GM18502 (cell line): ENCODE measurements around the gene PLXND1.

Experiments used
- ATAC-seq: cut with Tn5 transposase; IDR thresholded peaks from one replicate; pipeline ENCODE4 v1.9.1; 2021; ENCODE audit warnings: mild to moderate bottlenecking; ENCODE audit not compliant: unreplicated experiment, poor library complexity

PLXND1 gene

DNA sequence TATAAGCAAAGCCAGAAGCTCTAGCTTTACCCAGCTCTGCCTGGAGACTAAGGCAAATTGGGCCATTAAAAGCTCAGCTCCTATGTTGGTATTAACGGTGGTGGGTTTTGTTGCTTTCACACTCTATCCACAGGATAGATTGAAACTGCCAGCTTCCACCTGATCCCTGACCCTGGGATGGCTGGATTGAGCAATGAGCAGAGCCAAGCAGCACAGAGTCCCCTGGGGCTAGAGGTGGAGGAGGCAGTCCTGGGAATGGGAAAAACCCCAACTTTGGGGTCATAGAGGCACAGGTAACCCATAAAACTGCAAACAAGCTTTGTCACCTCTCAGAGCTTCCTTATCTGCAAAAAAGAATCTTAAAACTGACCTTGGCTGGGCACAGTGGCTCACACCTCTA lies 71.4 kb downstream of the PLXND1 start:
- no peak for ATAC-seq

DNA sequence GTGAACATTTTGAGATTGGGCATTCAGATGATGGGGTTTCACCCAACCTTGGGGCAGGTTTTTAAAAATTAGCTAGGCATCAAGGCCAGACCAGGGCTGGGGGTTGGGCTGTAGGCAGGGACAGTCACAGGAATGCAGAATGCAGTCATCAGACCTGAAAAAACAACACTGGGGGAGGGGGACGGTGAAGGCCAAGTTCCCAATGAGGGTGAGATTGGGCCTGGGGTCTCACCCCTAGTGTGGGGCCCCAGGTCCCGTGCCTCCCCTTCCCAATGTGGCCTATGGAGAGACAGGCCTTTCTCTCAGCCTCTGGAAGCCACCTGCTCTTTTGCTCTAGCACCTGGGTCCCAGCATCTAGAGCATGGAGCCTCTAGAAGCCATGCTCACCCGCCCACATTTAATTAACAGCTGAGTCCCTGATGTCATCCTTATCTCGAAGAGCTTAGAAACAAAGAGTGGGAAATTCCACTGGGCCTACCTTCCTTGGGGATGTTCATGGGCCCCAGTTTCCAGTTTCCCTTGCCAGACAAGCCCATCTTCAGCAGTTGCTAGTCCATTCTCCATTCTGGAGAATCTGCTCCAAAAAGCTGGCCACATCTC lies 71.9 kb downstream of the PLXND1 start:
- ATAC-seq = no peak

DNA sequence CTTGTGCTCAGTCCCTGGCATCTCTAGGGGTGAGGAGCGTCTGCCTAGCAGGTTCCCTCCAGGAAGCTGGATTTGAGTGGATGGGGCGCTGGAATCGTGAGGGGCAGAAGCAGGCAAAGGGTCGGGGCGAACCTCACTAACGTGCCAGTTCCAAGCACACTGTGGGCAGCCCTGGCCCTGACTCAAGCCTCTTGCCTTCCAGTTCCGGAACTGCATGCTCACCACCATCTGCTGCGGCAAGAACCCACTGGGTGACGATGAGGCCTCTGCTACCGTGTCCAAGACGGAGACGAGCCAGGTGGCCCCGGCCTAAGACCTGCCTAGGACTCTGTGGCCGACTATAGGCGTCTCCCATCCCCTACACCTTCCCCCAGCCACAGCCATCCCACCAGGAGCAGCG lies 73.1 kb downstream of the PLXND1 start:
- no peak for ATAC-seq

DNA sequence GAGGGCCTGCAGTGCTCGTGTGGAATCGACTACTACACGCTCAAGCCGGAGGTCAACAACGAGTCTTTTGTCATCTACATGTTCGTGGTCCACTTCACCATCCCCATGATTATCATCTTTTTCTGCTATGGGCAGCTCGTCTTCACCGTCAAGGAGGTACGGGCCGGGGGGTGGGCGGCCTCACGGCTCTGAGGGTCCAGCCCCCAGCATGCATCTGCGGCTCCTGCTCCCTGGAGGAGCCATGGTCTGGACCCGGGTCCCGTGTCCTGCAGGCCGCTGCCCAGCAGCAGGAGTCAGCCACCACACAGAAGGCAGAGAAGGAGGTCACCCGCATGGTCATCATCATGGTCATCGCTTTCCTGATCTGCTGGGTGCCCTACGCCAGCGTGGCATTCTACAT lies 74.2 kb downstream of the PLXND1 start:
- ATAC-seq = no peak

DNA sequence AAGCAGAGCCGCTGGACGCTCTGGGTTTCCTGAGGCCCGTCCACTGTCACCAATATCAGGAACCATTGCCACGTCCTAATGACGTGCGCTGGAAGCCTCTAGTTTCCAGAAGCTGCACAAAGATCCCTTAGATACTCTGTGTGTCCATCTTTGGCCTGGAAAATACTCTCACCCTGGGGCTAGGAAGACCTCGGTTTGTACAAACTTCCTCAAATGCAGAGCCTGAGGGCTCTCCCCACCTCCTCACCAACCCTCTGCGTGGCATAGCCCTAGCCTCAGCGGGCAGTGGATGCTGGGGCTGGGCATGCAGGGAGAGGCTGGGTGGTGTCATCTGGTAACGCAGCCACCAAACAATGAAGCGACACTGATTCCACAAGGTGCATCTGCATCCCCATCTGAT lies 74.8 kb downstream of the PLXND1 start:
- ATAC-seq = no peak

DNA sequence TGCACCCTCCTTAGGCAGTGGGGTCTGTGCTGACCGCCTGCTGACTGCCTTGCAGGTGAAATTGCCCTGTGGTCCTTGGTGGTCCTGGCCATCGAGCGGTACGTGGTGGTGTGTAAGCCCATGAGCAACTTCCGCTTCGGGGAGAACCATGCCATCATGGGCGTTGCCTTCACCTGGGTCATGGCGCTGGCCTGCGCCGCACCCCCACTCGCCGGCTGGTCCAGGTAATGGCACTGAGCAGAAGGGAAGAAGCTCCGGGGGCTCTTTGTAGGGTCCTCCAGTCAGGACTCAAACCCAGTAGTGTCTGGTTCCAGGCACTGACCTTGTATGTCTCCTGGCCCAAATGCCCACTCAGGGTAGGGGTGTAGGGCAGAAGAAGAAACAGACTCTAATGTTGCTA lies 75.7 kb downstream of the PLXND1 start:
- no peak for ATAC-seq

DNA sequence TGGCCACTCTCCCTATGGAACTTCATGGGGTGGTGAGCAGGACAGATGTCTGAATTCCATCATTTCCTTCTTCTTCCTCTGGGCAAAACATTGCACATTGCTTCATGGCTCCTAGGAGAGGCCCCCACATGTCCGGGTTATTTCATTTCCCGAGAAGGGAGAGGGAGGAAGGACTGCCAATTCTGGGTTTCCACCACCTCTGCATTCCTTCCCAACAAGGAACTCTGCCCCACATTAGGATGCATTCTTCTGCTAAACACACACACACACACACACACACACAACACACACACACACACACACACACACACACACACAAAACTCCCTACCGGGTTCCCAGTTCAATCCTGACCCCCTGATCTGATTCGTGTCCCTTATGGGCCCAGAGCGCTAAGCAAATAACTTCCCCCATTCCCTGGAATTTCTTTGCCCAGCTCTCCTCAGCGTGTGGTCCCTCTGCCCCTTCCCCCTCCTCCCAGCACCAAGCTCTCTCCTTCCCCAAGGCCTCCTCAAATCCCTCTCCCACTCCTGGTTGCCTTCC lies 76.2 kb downstream of the PLXND1 start:
- no peak for ATAC-seq

DNA sequence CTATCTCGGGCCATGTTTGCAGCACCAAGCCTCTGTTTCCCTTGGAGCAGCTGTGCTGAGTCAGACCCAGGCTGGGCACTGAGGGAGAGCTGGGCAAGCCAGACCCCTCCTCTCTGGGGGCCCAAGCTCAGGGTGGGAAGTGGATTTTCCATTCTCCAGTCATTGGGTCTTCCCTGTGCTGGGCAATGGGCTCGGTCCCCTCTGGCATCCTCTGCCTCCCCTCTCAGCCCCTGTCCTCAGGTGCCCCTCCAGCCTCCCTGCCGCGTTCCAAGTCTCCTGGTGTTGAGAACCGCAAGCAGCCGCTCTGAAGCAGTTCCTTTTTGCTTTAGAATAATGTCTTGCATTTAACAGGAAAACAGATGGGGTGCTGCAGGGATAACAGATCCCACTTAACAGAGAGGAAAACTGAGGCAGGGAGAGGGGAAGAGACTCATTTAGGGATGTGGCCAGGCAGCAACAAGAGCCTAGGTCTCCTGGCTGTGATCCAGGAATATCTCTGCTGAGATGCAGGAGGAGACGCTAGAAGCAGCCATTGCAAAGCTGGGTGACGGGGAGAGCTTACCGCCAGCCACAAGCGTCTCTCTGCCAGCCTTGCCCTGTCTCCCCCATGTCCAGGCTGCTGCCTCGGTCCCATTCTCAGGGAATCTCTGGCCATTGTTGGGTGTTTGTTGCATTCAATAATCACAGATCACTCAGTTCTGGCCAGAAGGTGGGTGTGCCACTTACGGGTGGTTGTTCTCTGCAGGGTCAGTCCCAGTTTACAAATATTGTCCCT lies 76.9 kb downstream of the PLXND1 start:
- no peak for ATAC-seq

DNA sequence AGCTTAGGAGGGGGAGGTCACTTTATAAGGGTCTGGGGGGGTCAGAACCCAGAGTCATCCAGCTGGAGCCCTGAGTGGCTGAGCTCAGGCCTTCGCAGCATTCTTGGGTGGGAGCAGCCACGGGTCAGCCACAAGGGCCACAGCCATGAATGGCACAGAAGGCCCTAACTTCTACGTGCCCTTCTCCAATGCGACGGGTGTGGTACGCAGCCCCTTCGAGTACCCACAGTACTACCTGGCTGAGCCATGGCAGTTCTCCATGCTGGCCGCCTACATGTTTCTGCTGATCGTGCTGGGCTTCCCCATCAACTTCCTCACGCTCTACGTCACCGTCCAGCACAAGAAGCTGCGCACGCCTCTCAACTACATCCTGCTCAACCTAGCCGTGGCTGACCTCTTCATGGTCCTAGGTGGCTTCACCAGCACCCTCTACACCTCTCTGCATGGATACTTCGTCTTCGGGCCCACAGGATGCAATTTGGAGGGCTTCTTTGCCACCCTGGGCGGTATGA lies 77.8 kb downstream of the PLXND1 start, which contains the start of gene RHO:
Gene RHO, plus strand, starts transcription at position 51 of the 512 bp plus-strand sequence. Its CDS starts 95 bp downstream, at position 146.
- no peak for ATAC-seq

DNA sequence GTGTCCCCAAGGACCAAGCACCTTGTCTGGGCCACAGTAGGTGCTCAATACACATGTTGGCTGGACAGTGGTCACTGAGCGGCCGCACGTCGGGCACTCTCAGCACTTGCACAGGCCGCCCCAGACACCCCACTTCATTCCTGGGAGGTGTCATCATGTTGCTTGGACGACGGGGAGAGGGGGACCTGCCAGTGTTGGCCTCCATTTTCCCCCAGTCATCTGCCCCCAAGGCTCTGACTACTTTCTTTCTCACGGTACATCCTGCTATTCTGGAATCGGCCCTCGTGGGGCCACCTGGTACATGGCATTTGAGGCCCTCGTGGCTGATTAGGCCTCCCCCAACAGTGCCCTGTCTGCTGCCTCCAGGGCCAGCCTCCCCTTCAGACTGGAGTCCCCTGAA lies 79.2 kb downstream of the PLXND1 start:
- ATAC-seq = no peak

DNA sequence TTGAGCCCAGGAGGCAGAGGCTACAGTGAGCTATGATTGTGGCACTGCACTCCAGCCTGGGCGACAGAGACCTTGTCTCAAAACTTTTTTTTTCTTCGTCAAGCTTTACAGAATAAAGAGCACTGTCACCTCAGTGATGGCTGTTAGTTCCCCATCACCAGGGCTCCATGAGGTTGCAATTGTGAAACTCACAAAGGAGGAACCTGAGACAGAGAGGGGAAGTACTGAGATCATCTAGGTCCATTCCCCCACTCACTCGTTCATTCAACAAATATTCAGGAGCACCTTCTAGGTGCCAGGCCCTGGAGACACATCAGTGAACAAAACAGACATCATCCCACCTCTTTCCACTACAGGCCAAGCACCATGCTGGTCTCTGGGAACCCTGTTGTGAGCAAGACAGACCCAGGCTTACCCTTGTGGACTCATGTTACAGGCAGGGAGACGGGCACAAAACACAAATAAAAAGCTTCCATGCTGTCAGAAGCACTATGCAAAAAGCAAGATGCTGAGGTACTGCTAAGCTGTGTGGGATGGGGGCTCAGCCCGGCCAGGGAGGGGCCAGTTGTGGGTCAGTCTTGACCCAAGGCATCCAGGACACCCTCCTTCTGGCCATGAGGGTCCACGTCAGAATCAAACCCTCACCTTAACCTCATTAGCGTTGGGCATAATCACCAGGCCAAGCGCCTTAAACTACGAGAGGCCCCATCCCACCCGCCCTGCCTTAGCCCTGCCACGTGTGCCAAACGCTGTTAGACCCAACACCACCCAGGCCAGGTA lies 80.2 kb downstream of the PLXND1 start:
- peak; percentile 97 for ATAC-seq

DNA sequence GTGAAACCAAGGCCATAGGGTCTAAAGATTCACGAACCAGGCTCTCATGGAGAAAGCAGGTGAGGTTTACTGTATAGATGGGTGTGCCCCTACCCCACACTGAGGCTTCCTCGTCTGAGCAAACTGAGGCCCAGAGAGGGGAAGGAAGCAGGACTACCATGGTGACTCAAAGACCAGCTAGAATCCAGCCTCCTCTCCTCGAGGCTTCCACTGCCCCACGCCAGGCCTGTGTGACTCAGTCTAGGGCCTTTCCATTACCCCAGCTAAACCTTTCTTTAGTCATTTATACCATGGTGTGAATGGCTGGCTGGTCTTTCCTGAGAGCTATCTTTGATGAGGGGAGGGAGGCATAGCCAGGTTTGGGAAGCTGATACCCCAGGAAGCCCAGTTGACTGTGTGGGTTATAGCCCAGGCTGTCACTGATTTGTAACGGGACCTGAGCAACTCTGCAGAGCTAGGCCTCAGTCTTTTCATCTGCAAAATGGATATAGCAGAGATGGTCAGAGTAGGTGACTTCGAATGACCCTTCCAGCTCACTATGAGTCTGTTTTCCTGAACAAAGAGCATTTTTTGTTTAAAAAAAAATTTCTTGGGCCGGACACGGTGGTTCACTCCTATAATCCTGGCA lies 81.0 kb downstream of the PLXND1 start:
- no peak for ATAC-seq

DNA sequence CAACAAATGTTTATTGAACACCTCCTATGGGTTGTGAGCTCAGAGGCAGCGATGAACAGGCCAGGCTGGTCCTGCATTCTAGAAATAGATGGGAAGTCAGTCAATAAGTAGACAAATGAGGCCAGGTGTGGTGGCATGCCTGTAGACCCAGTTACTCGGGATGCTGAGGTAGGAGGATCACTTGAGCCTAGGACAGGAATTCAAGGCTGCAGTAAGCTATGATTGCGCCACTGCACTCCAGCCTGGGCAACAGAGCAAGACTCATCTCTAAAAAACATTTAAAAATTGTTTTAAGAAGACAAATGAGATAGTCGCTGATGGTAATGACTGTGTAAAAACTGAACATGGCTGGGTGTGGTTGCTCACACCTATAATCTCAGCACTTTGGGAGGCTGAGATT lies 82.4 kb downstream of the PLXND1 start:
- ATAC-seq = no peak

DNA sequence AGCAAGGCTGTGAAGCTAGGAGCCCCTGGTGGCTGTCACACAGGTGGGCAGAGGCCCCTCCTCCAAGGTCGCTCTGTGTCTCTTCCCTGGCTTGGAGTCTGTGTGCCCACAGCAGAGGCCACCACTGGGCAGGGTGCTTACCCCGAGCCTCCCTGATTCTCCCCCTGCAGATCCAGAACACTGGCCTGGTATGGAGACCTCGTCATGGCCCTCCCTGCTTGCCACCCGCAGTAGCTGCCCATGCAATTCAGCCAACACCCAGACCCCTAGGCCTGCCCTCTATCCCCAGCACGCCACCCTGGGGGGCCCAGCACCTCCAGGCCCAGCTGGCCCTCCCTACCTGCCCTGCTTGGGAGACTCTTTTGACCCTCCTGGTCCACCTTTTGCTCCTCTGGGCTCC lies 83.5 kb downstream of the PLXND1 start:
- no peak for ATAC-seq

DNA sequence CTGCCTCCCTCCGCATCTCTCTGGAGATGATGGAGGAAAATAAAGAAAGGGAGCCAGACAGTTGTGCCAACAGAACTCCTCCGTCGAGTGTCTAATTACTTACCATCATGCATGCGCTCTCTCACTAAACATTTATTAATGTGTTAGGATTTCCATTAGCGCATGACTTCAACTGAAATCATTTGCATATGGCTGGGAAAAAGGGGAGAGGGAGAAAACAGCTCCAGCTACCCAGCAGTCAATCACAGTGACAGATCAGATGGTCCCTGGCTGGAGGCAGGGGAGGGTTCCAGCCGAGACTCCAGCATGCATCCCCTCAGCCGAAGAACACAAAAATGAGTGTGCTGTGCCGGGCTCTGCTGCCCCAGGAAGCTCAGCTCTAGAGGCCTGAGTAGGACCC lies 84.9 kb downstream of the PLXND1 start:
- no peak for ATAC-seq

DNA sequence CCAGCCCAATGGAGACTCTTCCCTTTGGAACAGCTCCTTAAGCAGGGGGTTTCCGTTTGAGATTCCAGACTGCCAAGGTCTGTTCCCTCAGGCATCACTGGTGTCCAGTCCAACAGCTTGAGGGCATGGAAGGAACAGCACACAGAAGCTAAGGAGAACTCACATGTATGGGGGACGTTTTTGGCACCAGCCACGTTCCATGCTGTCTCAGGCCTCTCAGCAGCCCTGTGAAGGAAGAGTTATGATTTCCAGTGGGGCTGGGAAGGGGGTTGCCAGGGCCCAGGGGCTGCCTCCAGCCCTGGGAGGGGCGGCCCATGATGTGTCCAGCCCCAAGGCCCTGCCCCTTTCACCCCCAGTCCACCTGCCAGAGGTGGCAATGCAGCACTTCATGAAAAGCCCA lies 85.5 kb downstream of the PLXND1 start:
- no peak for ATAC-seq

DNA sequence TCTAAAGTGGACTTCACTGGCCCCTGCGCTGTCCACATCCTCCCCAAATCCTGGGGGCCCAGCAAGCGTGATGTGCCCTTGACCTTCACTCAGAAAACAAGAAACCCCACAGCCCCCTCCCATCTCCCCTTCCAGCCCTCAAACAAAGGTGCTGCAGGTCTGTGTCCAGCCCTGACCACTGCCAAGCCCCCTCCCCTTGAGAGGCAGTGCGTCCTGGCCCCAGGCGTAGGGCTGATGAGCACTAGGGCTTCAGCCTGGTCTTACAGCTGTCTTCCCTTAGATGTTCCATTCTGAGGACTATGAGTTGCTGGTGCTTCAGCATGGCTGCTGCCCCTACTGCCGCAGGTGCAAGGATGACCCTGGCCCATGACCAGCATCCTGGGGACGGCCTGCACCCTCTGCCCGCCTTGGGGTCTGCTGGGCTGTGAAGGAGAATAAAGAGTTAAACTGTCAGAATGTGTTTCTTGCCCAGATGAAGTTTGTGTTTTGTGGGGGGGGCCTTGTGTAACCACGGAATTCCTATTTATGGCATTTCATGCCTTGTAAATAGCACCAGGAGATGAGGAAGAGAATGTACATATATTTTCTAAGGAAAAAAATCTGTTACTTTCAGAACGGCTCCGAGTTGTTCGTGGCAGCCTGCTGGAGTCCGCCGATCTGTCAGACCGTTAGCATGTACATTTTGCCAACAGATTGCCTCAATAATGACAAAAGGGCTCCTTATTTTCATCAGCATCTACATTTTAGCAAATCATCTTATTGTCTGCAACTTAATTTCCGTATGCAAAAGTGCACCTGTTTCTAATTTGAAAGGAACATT lies 86.4 kb downstream of the PLXND1 start:
- no peak for ATAC-seq

DNA sequence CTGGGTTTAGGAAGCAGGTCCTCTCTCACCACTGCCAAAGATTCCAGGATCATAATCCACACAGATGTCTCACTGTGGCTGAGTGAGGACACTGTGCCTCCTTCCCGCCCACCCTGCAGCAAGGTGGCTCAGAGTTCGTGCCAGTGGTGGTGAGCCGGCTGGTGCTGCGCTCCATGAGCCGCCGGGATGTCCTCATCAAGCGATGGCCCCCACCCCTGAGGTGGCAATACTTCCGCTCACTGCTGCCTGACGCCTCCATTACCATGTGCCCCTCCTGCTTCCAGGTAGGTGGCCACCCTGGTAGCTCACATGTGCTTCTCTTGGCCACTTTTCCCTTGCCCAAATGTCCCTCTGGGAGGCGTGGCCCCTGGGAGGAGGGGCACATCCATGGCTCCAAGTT lies 87.0 kb downstream of the PLXND1 start:
- no peak for ATAC-seq

DNA sequence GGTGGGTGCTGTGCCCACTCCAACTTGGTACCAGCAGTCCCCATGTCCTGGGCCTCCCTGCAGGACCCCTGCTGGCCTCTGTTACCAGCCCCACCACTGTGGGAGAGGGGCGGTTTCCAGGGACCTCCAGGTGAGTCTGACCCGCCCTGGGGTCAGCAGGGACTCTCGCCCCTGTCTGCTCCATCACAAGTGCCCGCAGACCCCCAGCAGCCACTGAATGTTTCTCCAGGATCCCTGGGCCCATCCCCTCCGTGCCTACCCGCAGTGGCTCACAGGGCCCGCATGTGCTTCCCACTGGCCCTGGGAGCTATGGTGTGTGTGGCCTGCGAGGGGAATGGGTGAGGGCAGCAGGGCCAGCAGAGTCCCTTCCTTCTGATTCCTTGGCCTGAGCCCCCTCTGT lies 87.9 kb downstream of the PLXND1 start:
- ATAC-seq = no peak
